Ovary (tissue), 3 donors: ENCODE measurements around the gene PCDHB9.

Source experiments
- EP300 ChIP-seq: sonication (generic); formaldehyde crosslinking; IDR thresholded peaks from one replicate; pipeline ENCODE4 v1.6.1; 2017; ENCODE audit warnings: antibody characterized with exemption
- POLR2A ChIP-seq: fragments of 450-650 bp; IDR thresholded peaks from one replicate; pipeline ENCODE4 v1.6.1; 2017; ENCODE audit warnings: antibody characterized with exemption, mild to moderate bottlenecking, moderate library complexity
- TF ChIP-seq, protein P1 (sequence below), 3 donors: fragments of 450-650 bp in 2 of 3; fragments of 200-600 bp in 1 of 3; IDR thresholded peaks; one replicate each; pipeline versions ENCODE4 v1.5.1 to v1.8.0; 2016 to 2022; ENCODE audit warnings: antibody characterized with exemption in 3 of 3, mild to moderate bottlenecking in 1 of 3
- donor health status: DM: no; HTN: no; CAD: no.

DNA sequence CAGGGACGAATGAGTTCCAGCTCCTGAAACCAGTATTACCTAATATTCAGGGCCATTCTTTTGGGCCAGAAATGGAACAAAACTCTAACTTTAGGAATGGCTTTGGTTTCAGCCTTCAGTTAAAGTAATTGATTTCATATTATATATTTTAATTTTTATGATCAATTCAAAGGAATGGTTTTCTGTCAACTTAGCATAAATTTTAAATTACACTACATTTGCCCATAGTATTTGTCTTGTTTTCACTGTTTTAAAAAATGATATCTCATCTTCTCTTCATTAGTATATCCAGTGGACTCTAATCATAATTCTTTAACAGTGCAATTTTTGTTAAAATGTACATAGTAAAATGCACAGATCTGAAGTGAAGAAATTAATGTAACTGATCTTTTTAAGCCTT lies 6.6 kb upstream of the PCDHB9 start:
- TF ChIP-seq, protein P1, sequence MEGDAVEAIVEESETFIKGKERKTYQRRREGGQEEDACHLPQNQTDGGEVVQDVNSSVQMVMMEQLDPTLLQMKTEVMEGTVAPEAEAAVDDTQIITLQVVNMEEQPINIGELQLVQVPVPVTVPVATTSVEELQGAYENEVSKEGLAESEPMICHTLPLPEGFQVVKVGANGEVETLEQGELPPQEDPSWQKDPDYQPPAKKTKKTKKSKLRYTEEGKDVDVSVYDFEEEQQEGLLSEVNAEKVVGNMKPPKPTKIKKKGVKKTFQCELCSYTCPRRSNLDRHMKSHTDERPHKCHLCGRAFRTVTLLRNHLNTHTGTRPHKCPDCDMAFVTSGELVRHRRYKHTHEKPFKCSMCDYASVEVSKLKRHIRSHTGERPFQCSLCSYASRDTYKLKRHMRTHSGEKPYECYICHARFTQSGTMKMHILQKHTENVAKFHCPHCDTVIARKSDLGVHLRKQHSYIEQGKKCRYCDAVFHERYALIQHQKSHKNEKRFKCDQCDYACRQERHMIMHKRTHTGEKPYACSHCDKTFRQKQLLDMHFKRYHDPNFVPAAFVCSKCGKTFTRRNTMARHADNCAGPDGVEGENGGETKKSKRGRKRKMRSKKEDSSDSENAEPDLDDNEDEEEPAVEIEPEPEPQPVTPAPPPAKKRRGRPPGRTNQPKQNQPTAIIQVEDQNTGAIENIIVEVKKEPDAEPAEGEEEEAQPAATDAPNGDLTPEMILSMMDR (IDR thresholded peaks at IDR 0.05): no peak
- no peak for TF ChIP-seq POLR2A
- TF ChIP-seq EP300: no peak
